Measurements from ENCODE around the gene RBBP4.
A peak's percentile ranks its signal among the peaks of the same experiment; 100 is the strongest.

The RBBP4 gene

GRCh38 chr1:32701951-32702598 is 51.1 kb downstream of the RBBP4 start:
- H3K9me3 ChIP-seq: no peaks in the 10 kb centered on the region
- TF ChIP-seq, protein P1, sequence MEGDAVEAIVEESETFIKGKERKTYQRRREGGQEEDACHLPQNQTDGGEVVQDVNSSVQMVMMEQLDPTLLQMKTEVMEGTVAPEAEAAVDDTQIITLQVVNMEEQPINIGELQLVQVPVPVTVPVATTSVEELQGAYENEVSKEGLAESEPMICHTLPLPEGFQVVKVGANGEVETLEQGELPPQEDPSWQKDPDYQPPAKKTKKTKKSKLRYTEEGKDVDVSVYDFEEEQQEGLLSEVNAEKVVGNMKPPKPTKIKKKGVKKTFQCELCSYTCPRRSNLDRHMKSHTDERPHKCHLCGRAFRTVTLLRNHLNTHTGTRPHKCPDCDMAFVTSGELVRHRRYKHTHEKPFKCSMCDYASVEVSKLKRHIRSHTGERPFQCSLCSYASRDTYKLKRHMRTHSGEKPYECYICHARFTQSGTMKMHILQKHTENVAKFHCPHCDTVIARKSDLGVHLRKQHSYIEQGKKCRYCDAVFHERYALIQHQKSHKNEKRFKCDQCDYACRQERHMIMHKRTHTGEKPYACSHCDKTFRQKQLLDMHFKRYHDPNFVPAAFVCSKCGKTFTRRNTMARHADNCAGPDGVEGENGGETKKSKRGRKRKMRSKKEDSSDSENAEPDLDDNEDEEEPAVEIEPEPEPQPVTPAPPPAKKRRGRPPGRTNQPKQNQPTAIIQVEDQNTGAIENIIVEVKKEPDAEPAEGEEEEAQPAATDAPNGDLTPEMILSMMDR (IDR thresholded peaks at IDR 0.05): no peak
- H3K27me3 ChIP-seq: peaks cover 78% of the 10 kb centered on the region
- no peaks in the 10 kb centered on the region for H3K36me3 ChIP-seq
- H3K4me3 ChIP-seq (ENCODE audit: low read depth in 1 of 2, low read length in 1 of 2): no peak overlapping the region
- no peak overlapping the region for H3K27ac ChIP-seq
- peaks cover 0 to 7% of the 10 kb centered on the region in 2 experiments for H3K4me1 ChIP-seq (ENCODE audit: control insufficient read depth in 1 of 2, insufficient read depth in 1 of 2, low read depth in 1 of 2, low read length in 1 of 2)

DNA sequence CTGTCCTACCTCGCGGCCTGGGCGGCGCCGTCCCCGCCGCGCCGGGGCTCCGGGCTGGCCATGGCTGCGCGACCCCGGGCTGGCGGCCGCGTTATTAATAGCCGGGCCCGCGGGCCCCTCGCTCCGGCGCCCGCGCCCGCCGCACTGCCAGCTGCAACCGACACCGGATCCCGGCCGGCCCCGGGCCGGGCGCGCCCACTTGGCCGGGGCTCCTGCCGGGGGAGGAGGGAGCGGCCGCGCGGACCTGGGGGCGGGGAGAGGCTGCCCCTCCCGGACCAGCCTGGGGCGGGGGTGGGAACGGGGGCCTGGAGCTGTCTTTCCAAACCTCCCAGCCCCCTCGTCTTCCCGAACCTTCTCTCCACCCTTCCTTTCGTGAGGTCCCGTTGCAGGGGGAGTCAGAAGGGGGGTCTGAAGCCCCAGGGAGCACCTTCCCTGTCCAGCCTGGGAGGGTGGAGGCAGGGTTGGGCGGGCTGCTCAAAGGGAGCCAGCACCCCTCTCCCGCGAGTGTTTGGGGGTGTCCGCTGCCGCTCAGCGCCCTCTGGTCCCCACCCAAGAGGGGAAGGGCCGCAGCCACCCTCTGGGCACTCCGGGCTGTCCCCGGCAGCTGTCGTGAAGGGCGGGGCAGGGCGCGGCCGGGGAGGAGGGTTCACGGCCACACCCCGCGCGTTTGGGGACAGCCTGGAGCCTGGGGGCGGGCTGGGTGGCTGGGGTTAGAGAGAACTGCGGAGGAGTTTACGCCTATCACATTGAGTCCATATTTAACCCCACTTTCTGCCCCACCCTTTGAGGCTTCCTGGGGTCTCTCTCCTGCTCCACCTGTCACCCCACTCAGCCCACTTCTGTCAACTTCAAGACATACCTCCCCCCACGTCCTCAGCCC is 51.8 kb downstream of the RBBP4 start, which contains the start of gene SYNC:
SYNC (minus strand) TSS at position 172 of the 880 bp plus-strand sequence; CDS start at position 62, 110 bp downstream.
- Histone ChIP-seq H3K36me3 (no peaks in the 10 kb centered on the region), H3K9me3 (no peaks in the 10 kb centered on the region), H3K4me1 (ENCODE audit: control insufficient read depth in 1 of 2, insufficient read depth in 1 of 2, low read depth in 1 of 2, low read length in 1 of 2) (peaks cover 0 to 7% of the 10 kb centered on the region in 2 experiments), H3K27ac (no peak within 1 kb of the TSS), H3K4me3 (ENCODE audit: low read depth in 1 of 2, low read length in 1 of 2) (peak within 1 kb of the TSS in 1 of 2 experiments; percentile 18), H3K27me3 (peaks cover 82% of the 10 kb centered on the region)
- TF ChIP-seq, protein P1 (IDR thresholded peaks at IDR 0.05): no peak

DNA sequence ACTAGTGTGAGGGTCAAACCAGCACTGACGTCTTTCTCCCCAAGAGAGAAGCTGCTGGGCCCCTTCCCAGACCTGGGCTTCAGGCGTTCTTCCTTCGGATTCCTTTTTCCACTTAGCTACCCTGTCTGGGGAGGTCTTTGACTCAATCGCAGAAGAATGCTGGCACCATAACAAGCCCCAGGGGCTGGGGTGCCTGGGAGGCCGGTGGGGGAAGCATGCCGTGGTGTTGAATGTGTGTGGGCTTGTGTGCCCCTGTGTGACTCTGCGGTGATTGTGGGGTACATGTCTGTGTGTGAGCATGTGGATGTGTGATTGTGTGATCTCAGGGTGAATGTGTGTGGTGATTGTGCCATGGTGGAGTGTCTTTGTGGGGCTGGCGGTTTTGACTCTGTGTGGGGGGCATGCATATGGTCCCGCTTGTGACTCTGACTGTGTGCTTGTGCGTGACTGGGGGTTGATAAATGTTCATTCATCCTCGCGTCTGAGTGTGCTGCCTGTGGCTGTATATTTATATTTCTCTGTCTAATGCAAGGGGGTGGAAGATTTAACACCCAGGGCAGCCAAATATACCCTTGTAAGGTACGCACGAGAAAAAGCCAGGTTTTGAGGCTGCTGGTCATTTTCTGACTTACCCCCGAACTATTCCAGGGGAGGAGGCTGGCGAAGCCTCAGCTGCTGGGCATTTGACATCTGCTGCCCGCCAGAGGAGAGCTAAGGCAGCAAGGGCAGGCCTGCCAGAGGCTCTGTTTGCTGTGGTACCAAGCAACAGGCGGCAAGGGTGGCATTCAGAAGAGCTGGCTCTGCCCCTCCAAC is 52.7 kb downstream of the RBBP4 start:
- H3K4me1 ChIP-seq (ENCODE audit: control insufficient read depth in 1 of 2, insufficient read depth in 1 of 2, low read depth in 1 of 2, low read length in 1 of 2): peaks cover 0 to 7% of the 10 kb centered on the region in 2 experiments
- TF ChIP-seq, protein P1 (IDR thresholded peaks at IDR 0.05): no peak
- no peak overlapping the region for H3K27ac ChIP-seq

DNA sequence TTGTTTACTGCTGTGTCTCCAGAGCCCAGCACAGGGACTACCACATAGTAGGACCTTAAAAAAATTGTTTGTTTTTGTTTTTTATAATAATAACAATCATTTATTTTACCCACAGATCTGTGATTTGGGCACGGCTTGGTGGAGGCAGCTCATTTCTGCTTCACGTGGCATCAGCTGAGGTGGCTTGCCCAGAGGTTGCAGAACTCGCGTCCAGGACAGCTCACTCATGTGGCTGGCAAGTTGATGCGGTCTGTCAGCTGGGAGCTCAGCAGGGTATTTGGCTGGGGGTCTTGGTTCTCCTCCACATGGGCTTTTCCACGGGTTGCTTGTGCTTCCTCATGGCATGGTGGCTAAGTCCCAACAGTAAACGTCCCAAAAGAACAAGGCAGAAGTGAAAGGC is 54.5 kb downstream of the RBBP4 start:
- peaks cover 69% of the 10 kb centered on the region for H3K27me3 ChIP-seq
- peaks cover 0 to 7% of the 10 kb centered on the region in 2 experiments for H3K4me1 ChIP-seq (ENCODE audit: control insufficient read depth in 1 of 2, insufficient read depth in 1 of 2, low read depth in 1 of 2, low read length in 1 of 2)
- H3K4me3 ChIP-seq (ENCODE audit: low read depth in 1 of 2, low read length in 1 of 2): no peak overlapping the region
- no peak overlapping the region for H3K27ac ChIP-seq
- H3K9me3 ChIP-seq: no peaks in the 10 kb centered on the region
- no peaks in the 10 kb centered on the region for H3K36me3 ChIP-seq
- TF ChIP-seq, protein P1 (IDR thresholded peaks at IDR 0.05): no peak

More for the DNA sequence above, 52.7 kb downstream of the RBBP4 start:
- Histone ChIP-seq H3K27me3 (peaks cover 82% of the 10 kb centered on the region), H3K4me3 (ENCODE audit: low read depth in 1 of 2, low read length in 1 of 2) (peak overlapping the region in 1 of 2 experiments; percentile 18), H3K9me3 (no peaks in the 10 kb centered on the region), H3K36me3 (no peaks in the 10 kb centered on the region)

- Histone ChIP-seq H3K36me3 (no peaks in the 10 kb centered on the region), H3K27me3 (peaks cover 59% of the 10 kb centered on the region), H3K4me3 (ENCODE audit: low read depth in 1 of 2, low read length in 1 of 2) (no peak overlapping the region), H3K27ac (no peak overlapping the region), H3K4me1 (ENCODE audit: control insufficient read depth in 1 of 2, insufficient read depth in 1 of 2, low read depth in 1 of 2, low read length in 1 of 2) (peaks cover 6 to 13% of the 10 kb centered on the region in 2 experiments), H3K9me3 (no peaks in the 10 kb centered on the region)
- TF ChIP-seq, protein P1 (IDR thresholded peaks at IDR 0.05): no peak
These were observed 55.5 kb downstream of the RBBP4 start for GRCh38 chr1:32706491-32706890.

Data from neutrophil (primary cell).